ENCODE data around the gene LITAF. TPM values are rescaled to one million over a fixed set of nuclear protein-coding genes. Genes with fewer than 3 reads are reported as not detected.
"Not testable (repeated sequence)": the region's sequence is repeated elsewhere in the genome, so short reads cannot be mapped to it uniquely, and the experiment has no call there.

Gene LITAF
- total RNA-seq, 1 experiment from 2014 or later: 83.4 TPM

DNA sequence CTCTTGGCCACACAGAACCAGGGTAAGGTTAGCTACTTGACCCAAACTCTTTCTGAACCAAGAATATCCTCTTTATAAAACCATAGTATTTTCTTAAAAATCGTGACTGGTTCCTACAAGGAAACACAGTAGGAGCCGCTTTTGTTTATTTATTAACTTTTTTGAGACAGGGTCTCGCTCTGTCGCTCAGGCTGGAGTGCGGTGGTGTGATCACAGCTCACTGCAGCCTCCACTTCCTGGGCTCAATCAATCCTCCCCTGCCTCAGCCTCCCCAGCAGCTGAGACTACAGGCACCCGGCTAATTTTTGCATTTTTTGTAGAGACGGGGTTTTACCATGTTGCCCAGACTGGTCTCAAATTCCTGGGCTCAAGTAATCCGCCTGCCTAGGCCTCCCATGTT, 14.7 kb upstream of the LITAF start:
- DNase-seq (ENCODE audit: low read depth in 1 of 2, low spot score in 2 of 2): no peak
- Histone ChIP-seq H3K27me3 (replicated peaks) (no peaks in the 10 kb centered on the region), H3K4me1 (replicated peaks) (peaks cover 53% of the 10 kb centered on the region), H3K9me3 (replicated peaks) (no peaks in the 10 kb centered on the region), H3K36me3 (no peaks in the 10 kb centered on the region), H3K4me3 (no peak overlapping the region), H3K27ac (no peak overlapping the region)

- Histone ChIP-seq H3K36me3 (no peaks in the 10 kb centered on the region), H3K9me3 (replicated peaks) (no peaks in the 10 kb centered on the region), H3K27ac (no peak overlapping the region), H3K4me3 (no peak overlapping the region), H3K27me3 (replicated peaks) (no peaks in the 10 kb centered on the region), H3K4me1 (replicated peaks) (peaks cover 53% of the 10 kb centered on the region)
- no peak for DNase-seq (ENCODE audit: low read depth in 1 of 2, low spot score in 2 of 2)
Observed at GRCh38 chr16:11599579-11599978, 12.9 kb upstream of the LITAF start.

DNA sequence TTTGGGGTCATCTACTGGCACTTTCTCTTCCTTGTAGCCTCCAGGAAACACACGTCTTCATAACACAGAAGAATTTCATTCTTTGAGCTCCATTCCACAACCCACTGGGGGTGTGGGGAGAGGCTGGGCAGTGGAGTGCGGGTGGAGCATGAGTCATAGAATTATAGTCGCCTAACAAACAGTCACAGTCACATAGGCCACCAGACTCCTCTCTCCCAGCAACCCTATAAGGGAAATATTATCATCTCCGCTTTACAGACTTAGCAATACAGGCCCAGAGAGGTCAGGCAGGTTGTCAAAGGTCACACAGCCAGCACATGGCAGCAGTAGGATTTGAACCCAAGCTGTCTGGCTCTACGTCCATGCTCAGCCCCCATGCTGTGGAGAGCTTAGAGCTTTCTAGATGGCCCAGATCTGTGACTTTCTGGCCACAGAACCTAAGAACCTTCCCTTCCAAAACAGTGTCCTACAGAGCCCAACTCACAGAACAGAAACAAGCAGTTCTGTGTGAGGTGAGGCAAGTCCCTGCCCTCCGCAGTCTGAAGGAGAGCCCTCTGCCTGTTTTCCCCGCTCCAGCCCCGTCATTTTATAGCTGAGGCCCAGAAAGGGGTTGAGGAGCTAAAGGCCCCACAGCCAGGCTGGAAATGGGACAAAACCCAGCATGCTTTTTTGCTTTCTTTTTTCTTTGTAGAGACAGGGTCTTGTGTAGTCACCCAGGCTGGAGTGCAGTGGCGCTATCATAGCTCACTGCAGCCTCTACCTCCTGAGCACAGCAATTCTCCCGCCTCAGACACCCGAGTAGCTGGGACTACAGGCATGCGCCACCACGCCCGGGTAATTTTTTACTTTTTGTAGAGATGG, 10.7 kb upstream of the LITAF start:
- Histone ChIP-seq H3K27me3 (replicated peaks) (no peaks in the 10 kb centered on the region), H3K27ac (peak overlapping the region; percentile 27), H3K9me3 (replicated peaks) (no peaks in the 10 kb centered on the region), H3K4me1 (replicated peaks) (peaks cover 38% of the 10 kb centered on the region), H3K4me3 (no peak overlapping the region), H3K36me3 (no peaks in the 10 kb centered on the region)
- DNase-seq (ENCODE audit: low read depth in 1 of 2, low spot score in 2 of 2): peak; percentile 62 to 66

DNA sequence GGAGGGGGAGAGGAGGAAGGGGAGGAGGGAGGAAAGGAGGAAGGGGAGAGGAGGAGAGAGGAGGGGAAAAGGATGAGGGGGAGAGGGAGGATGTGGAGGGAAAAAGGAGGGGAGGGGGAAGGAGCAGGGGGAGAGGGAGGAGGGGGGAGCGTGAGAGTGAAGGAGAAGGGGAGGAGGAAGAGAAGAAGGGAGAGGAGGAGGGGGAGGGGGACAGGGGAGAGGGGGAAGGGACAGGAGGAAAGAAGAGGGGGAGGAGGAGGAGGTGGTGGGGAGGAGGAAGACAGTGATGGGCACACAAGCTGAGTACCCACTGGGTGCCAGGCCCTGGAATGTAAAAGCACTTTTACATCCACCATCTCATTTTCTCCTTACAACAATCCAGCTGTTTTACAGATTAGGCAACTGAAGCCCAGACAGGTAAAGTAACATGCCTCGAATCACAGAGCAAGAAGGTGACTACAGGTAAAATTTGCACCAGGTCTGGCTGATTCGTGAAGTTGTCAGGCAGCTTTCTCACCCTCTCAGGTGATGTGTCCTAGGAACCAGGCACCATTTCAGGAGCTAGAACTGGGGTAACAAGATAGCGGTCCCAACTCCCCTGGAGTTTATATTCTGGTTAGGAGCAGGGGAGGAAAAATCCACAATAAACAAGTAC, 10.0 kb upstream of the LITAF start:
- Histone ChIP-seq H3K27me3 (replicated peaks) (no peaks in the 10 kb centered on the region), H3K36me3 (no peaks in the 10 kb centered on the region), H3K9me3 (replicated peaks) (no peaks in the 10 kb centered on the region), H3K4me3 (no peak overlapping the region), H3K27ac (peak overlapping the region; percentile 27; the same call in 1 of the 2 replicates), H3K4me1 (replicated peaks) (peaks cover 33% of the 10 kb centered on the region)
- no peak for DNase-seq (ENCODE audit: low read depth in 1 of 2, low spot score in 2 of 2)

DNA sequence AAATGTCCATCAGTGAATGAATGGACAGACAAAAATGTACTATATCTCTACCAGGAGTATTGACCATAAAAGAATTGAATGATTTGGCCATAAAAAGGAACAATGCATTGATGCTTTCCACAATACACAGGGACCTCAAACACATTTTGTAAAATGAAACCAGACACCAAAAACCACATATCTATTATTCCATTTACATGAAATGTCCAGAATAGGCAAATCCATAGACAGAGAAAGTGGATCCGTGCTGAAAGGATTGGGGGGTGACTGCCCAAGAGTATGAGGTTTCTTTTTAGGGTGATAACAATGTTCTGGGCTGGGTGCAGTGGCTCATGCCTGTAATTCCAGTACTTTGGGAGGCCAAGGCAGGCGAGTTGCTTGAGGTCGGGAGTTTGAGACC, 6.9 kb upstream of the LITAF start:
- H3K4me3 ChIP-seq: no peak overlapping the region
- H3K36me3 ChIP-seq: no peaks in the 10 kb centered on the region
- H3K27ac ChIP-seq: no peak overlapping the region
- no peaks in the 10 kb centered on the region for H3K9me3 ChIP-seq (replicated peaks)
- no peaks in the 10 kb centered on the region for H3K27me3 ChIP-seq (replicated peaks)
- DNase-seq (ENCODE audit: low read depth in 1 of 2, low spot score in 2 of 2): no peak
- peaks cover 29% of the 10 kb centered on the region for H3K4me1 ChIP-seq (replicated peaks)

DNA sequence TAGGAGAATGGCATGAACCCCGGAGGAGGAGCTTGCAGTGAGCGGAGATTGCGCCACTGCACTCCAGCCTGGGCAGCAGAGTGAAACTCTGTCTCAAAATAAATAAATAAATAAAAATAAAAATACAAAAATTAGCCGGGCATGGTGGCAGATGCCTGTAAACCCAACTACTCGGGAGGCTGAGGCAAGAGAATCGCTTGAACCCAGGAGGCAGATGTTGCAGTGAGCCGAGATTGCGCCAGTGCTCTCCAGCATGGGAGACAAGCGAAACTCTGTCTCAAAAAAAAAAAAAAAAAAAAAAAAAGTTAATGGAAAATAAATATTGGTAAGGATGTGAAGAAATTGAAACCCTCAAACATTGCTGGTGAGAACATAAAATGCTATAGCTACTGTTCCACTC, 6.4 kb upstream of the LITAF start:
- H3K27ac ChIP-seq; H3K36me3 ChIP-seq; H3K27me3 ChIP-seq (replicated peaks); DNase-seq (ENCODE audit: low read depth in 1 of 2, low spot score in 2 of 2); H3K9me3 ChIP-seq (replicated peaks); H3K4me3 ChIP-seq: not testable (repeated sequence)
- peaks cover 24% of the 10 kb centered on the region for H3K4me1 ChIP-seq (replicated peaks)

DNA sequence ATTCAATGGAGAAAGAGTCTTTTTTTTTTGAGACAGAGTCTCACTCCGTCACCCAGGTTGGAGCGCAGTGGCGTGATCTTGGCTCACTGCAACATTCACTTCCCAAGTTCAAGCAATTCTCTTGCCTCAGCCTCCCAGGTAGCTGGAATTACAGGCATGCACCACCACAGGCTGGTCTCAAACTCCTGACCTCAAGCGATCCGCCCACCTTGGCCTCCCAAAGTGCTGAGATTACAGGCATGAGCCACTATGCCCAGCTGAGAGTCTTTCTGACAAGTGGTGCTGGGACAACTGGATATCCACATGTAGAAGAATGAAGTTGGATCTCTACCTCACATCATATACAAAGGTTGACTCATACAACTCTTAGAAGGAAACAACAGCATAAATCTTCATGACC, 4.9 kb upstream of the LITAF start:
- not testable (repeated sequence) for H3K27ac ChIP-seq; H3K9me3 ChIP-seq (replicated peaks); H3K4me3 ChIP-seq; H3K27me3 ChIP-seq (replicated peaks); H3K36me3 ChIP-seq; DNase-seq (ENCODE audit: low read depth in 1 of 2, low spot score in 2 of 2)
- peaks cover 20% of the 10 kb centered on the region for H3K4me1 ChIP-seq (replicated peaks)

DNA sequence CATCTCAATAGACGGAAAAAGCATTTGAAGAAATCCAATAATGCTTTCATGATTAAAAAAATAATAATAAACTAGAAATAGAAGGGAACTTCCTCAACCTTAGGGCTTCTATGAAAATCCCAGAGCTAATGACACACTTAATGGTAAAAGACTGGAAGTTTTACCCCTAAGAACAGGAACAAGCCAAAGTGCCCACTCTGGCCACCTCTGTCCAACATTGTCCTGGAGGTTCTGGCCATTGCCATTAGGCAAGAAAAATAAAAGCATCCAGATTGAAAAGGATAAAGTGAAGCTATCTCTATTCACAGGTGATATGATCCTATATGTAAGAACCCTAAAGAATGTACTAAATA, 2.5 kb upstream of the LITAF start:
- no peak overlapping the region for H3K4me3 ChIP-seq
- no peaks in the 10 kb centered on the region for H3K9me3 ChIP-seq (replicated peaks)
- peaks cover 39% of the 10 kb centered on the region for H3K4me1 ChIP-seq (replicated peaks)
- H3K27me3 ChIP-seq (replicated peaks): no peaks in the 10 kb centered on the region
- H3K27ac ChIP-seq: no peak overlapping the region
- DNase-seq (ENCODE audit: low read depth in 1 of 2, low spot score in 2 of 2): no peak
- H3K36me3 ChIP-seq: peaks cover 14% of the 10 kb centered on the region

GRCh38 chr16:11588321-11589197, 1.8 kb upstream of the LITAF start:
- no peak for DNase-seq (ENCODE audit: low read depth in 1 of 2, low spot score in 2 of 2)
- H3K9me3 ChIP-seq (replicated peaks): no peaks in the 10 kb centered on the region
- H3K4me1 ChIP-seq (replicated peaks): peaks cover 46% of the 10 kb centered on the region
- H3K36me3 ChIP-seq: peaks cover 17% of the 10 kb centered on the region
- H3K27ac ChIP-seq: no peak overlapping the region
- H3K27me3 ChIP-seq (replicated peaks): no peaks in the 10 kb centered on the region
- H3K4me3 ChIP-seq: no peak overlapping the region

DNA sequence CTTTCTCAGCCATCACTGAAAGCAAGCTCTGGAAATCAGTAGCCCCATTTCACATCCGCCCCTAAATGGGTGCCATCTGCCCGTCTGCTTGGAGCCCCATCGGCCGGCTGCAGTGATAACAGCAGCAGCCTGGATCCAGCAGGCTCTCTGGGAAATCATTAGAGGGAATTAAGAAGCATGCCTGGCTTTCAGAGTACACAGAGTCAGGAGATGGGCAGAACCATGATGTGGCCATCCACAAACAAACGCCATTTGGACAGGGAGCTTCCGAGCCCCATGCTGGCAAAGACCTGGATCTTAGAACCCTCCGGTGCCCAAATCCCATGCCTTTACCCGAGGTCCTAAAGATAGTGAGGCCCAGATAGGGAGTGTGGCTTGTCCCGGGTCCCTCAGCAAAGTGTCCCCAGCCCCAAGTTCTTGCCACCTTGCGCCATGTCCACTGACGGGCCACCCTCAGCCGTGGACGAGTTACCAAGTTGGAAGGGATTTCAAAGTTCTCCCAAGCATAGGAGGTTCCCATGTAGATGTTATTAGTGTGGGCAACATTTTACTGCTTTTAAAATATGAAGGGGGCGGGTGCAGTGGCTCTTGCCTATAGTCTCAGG, 1.0 kb upstream of the LITAF start:
- no peaks in the 10 kb centered on the region for H3K27me3 ChIP-seq (replicated peaks)
- peaks cover 24% of the 10 kb centered on the region for H3K36me3 ChIP-seq
- H3K9me3 ChIP-seq (replicated peaks): no peaks in the 10 kb centered on the region
- peaks cover 54% of the 10 kb centered on the region for H3K4me1 ChIP-seq (replicated peaks)
- no peak for DNase-seq (ENCODE audit: low read depth in 1 of 2, low spot score in 2 of 2)
- peak overlapping the region; percentile 88 for H3K27ac ChIP-seq
- peak overlapping the region; percentile 97 for H3K4me3 ChIP-seq

GRCh38 chr16:11586378-11586855, 302 bp downstream of the LITAF start:
- Histone ChIP-seq H3K36me3 (peaks cover 24% of the 10 kb centered on the region), H3K4me1 (replicated peaks) (peaks cover 49% of the 10 kb centered on the region), H3K27me3 (replicated peaks) (no peaks in the 10 kb centered on the region), H3K4me3 (peak overlapping the region; percentile 97), H3K9me3 (replicated peaks) (no peaks in the 10 kb centered on the region), H3K27ac (peak overlapping the region; percentile 88)
- DNase-seq (ENCODE audit: low read depth in 1 of 2, low spot score in 2 of 2): no peak

DNA sequence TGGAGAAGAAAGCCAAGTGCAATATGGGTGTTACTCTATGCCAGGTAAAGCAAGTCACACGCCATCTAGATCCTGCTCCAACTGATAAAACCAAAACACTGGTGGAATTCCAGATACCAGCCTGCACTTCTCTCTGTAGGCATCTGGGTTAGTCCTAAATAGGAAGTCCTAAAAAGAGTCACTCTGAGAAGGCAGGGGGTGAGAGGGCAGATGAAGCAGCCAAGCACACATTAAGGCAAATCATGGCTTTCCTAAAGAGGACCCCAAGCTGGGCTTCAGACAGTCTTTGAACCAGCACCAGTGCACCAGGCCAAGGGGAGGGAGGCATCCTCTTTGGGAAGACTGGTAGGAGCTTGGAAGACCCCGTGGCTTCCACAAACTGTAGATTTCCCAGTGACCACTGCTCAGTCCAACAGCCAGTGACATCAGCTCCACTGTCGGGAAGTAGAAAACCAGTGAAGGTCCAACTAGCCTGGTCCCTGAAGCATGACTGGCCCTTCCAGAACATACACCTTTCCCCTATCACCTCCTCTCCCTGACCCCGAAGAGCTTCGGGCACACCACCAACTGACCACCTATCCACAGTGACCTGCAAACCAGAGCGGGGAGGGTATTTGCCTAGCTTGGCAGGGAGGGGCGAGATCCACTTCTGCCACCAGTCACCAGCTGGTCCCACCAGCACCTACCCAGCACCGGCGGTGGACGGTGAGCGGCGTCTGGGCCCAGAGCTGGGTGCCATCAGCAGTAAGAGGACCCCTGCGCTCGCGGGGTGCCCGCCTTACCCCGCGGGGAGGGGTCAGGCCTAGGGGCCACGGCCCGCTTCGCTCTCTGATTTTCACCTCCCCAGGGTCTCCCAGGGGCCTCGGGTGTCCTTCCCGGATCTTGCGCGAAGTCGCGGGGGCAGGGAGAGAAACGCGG, 1.0 kb downstream of the LITAF start:
- H3K9me3 ChIP-seq (replicated peaks): no peaks in the 10 kb centered on the region
- H3K27me3 ChIP-seq (replicated peaks): no peaks in the 10 kb centered on the region
- peaks cover 49% of the 10 kb centered on the region for H3K4me1 ChIP-seq (replicated peaks)
- H3K4me3 ChIP-seq: peak overlapping the region; percentile 97
- peaks cover 30% of the 10 kb centered on the region for H3K36me3 ChIP-seq
- peak overlapping the region; percentile 88 for H3K27ac ChIP-seq
- peak in 1 of 2 experiments; percentile 56 for DNase-seq (ENCODE audit: low read depth in 1 of 2, low spot score in 2 of 2)

Measured in SJSA1 (cell line).